IPS-20b (cell line): ENCODE results near the gene TTLL8.
A peak's percentile ranks its signal among the peaks of the same experiment; 100 is the strongest.

ENCODE experiments used
- H3K27ac ChIP-seq: one replicate; pipeline ENCODE4 v1.5.1; 2013; ENCODE audit warnings: low read length
- H3K27me3 ChIP-seq: 2 replicates; pipeline ENCODE4 v1.6.1; 2013; ENCODE audit warnings: mild to moderate bottlenecking, low read length, inconsistent platforms; ENCODE audit not compliant: insufficient read depth
- H3K36me3 ChIP-seq: 2 replicates; pipeline ENCODE4 v1.6.1; 2013; ENCODE audit warnings: low read depth, mild to moderate bottlenecking, inconsistent platforms, low read length, moderate library complexity; ENCODE audit not compliant: insufficient read depth
- H3K4me1 ChIP-seq: 2 replicates; pipeline ENCODE4 v1.6.1; 2013; ENCODE audit warnings: mild to moderate bottlenecking, control low read depth, inconsistent platforms, low read length, moderate library complexity; ENCODE audit not compliant: insufficient read depth
- H3K4me3 ChIP-seq: 2 replicates; pipeline ENCODE4 v1.5.1; 2013; ENCODE audit warnings: mild to moderate bottlenecking, low read length, inconsistent platforms
- H3K9ac ChIP-seq: 2 replicates; pipeline ENCODE4 v1.6.1; 2013; ENCODE audit warnings: low read depth, mild to moderate bottlenecking, inconsistent platforms, low read length, moderate library complexity
- H3K9me3 ChIP-seq: 2 replicates; pipeline ENCODE4 v1.6.1; 2013; ENCODE audit warnings: mild to moderate bottlenecking, low read depth, low read length, inconsistent platforms; ENCODE audit not compliant: insufficient read depth

The TTLL8 gene

DNA sequence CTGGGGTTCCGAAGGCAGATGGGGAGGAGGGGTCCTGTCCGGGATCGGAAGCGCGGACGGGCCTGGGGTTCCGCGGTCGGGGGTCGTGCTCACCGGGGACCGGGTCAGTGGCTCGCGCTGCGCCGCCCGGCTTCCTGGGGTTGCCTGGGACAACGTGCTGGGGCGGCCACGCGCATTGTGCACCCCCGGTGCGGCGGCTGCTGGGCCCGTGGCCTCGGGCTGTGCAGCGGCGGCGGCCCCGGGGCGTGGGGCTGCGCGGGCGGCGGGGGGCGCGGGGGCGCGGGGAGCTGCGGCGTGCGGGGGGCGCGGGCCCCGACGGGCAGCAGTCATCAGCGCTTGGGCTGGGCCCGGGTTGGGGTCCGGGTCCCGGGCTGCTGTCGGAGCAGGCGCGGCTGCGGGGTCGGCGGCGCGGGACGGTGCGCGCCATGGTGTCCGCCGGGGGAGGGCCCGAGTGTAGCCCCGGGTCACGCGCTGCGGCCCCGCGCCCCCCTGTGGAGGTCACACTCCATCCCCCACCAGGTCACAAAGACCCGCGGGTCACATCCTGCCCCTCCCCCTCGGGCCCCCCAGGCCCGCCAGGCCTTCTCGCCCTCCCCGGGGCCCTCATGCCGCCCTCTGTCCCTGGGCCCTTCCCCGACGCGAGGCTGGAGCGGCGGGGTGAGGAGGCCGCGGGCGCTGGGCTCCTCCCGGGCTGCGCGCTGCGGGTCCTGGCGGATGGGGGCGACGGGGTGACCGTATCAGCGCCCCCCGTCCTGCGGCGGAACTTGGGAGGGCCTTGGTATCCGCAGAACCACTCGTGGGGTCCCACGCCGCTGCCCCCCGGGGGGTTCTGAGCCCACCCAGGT is at the start of gene TTLL8:
TSS of gene TTLL8 (minus strand) at position 238 of the 845 bp plus-strand sequence.
- no peaks in the 10 kb centered on the region for H3K36me3 ChIP-seq
- H3K9ac ChIP-seq, result no peak within 1 kb of the TSS; the same call in 1 of the 2 replicates
- peaks cover 32% of the 10 kb centered on the region for H3K27me3 ChIP-seq
- H3K4me3 ChIP-seq, result peak within 1 kb of the TSS; percentile 58; the same call in 1 of the 2 replicates
- H3K9me3 ChIP-seq, result no peaks in the 10 kb centered on the region
- peaks cover 5% of the 10 kb centered on the region; the same call in 1 of the 2 replicates for H3K4me1 ChIP-seq
- H3K27ac ChIP-seq, result no peak within 1 kb of the TSS

DNA sequence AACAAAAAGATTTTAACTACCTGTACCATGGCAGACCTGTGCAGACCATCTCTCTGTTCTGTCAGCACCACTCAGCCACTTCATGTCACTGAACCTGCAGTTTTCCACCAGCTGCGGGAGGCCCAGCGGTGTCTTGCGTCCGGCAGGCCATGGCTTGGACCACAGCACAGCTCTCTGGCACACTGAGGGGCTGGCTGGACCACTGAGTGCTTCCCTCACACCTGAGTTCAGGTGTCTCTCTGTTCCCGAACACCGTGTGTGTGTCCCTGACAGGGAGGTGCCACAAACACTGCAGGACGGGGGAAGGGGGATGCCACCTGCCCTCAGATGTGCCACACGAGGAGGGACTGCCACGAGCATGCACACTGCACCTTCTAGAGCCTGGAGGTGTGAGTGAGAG is 49.4 kb upstream of the TTLL8 start:
- H3K27ac ChIP-seq, result no peak overlapping the region

GRCh38 chr22:50105208-50106100 is 47.4 kb upstream of the TTLL8 start:
- no peak overlapping the region for H3K9ac ChIP-seq
- H3K9me3 ChIP-seq, result no peaks in the 10 kb centered on the region
- H3K27me3 ChIP-seq, result no peaks in the 10 kb centered on the region
- H3K27ac ChIP-seq, result no peak overlapping the region
- H3K4me3 ChIP-seq, result no peak overlapping the region
- no peaks in the 10 kb centered on the region for H3K4me1 ChIP-seq
- no peaks in the 10 kb centered on the region for H3K36me3 ChIP-seq

More for the DNA sequence above, 49.4 kb upstream of the TTLL8 start:
- H3K27me3 ChIP-seq, result no peaks in the 10 kb centered on the region
- no peak overlapping the region for H3K4me3 ChIP-seq
- no peaks in the 10 kb centered on the region for H3K36me3 ChIP-seq
- H3K4me1 ChIP-seq, result no peaks in the 10 kb centered on the region
- no peak overlapping the region for H3K9ac ChIP-seq
- no peaks in the 10 kb centered on the region for H3K9me3 ChIP-seq

GRCh38 chr22:50104141-50104544 is 46.0 kb upstream of the TTLL8 start:
- no peaks in the 10 kb centered on the region for H3K4me1 ChIP-seq
- no peak overlapping the region for H3K9ac ChIP-seq
- no peak overlapping the region for H3K4me3 ChIP-seq
- no peak overlapping the region for H3K27ac ChIP-seq
- no peaks in the 10 kb centered on the region for H3K27me3 ChIP-seq
- no peaks in the 10 kb centered on the region for H3K9me3 ChIP-seq
- H3K36me3 ChIP-seq, result no peaks in the 10 kb centered on the region

DNA sequence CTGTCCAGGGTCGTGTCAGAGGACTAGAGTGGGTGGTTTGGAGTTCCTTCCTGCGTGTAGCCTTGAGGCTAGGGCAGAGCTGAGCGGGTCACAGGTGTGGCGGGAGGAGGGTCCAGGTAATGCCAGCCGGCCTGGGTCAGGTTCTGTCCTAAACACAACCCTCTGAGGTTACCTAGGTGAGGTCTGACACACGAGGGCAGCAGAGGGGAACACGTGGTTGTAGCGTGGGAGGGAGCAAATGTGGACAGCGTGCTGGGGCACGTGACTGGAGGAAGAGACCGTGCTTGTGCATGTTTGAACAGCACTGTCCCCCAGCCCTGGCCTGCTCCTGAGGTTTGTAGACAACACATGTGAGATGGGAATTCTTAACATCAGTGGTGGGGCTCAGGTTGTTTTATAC is 44.8 kb upstream of the TTLL8 start:
- no peak overlapping the region for H3K9ac ChIP-seq
- no peaks in the 10 kb centered on the region for H3K36me3 ChIP-seq
- no peaks in the 10 kb centered on the region for H3K4me1 ChIP-seq
- H3K9me3 ChIP-seq, result no peaks in the 10 kb centered on the region
- no peaks in the 10 kb centered on the region for H3K27me3 ChIP-seq
- no peak overlapping the region for H3K4me3 ChIP-seq
- H3K27ac ChIP-seq, result no peak overlapping the region

GRCh38 chr22:50101870-50102565 is 43.9 kb upstream of the TTLL8 start:
- Histone ChIP-seq H3K4me3 (no peak overlapping the region), H3K27ac (no peak overlapping the region), H3K4me1 (no peaks in the 10 kb centered on the region)

GRCh38 chr22:50098052-50098451 is 40.0 kb upstream of the TTLL8 start:
- no peaks in the 10 kb centered on the region for H3K36me3 ChIP-seq
- H3K9ac ChIP-seq, result no peak overlapping the region
- H3K27ac ChIP-seq, result no peak overlapping the region
- no peak overlapping the region for H3K4me3 ChIP-seq
- H3K27me3 ChIP-seq, result no peaks in the 10 kb centered on the region
- H3K9me3 ChIP-seq, result no peaks in the 10 kb centered on the region
- H3K4me1 ChIP-seq, result no peaks in the 10 kb centered on the region

More at GRCh38 chr22:50101870-50102565, 43.9 kb upstream of the TTLL8 start:
- Histone ChIP-seq H3K27me3 (no peaks in the 10 kb centered on the region), H3K9ac (no peak overlapping the region), H3K36me3 (no peaks in the 10 kb centered on the region), H3K9me3 (no peaks in the 10 kb centered on the region)

GRCh38 chr22:50092342-50092741 is 34.2 kb upstream of the TTLL8 start:
- Histone ChIP-seq H3K4me1 (no peaks in the 10 kb centered on the region), H3K4me3 (no peak overlapping the region), H3K27me3 (no peaks in the 10 kb centered on the region), H3K36me3 (no peaks in the 10 kb centered on the region), H3K27ac (no peak overlapping the region), H3K9ac (no peak overlapping the region), H3K9me3 (no peaks in the 10 kb centered on the region)

GRCh38 chr22:50091092-50091768 is 33.1 kb upstream of the TTLL8 start:
- no peaks in the 10 kb centered on the region for H3K9me3 ChIP-seq
- no peaks in the 10 kb centered on the region for H3K4me1 ChIP-seq
- H3K27me3 ChIP-seq, result no peaks in the 10 kb centered on the region; the same call in 1 of the 2 replicates
- H3K27ac ChIP-seq, result no peak overlapping the region
- no peak overlapping the region for H3K4me3 ChIP-seq
- no peak overlapping the region for H3K9ac ChIP-seq
- H3K36me3 ChIP-seq, result no peaks in the 10 kb centered on the region

DNA sequence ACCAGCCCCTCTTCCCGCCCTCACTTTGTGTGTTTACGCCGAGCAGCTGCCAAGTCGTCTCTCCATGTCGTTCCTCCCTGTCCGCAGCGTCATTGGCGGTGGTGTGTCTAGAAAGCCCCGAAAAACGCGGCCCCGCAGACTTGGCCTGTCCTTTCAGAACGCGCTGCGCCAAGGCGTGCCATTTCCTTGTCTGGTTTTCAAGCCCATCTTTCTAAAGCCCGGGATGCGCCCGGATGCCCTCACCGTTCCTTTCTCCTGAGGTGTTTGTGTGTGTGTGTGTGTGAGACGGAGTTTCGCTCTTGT is 32.3 kb upstream of the TTLL8 start:
- no peak overlapping the region for H3K9ac ChIP-seq
- no peak overlapping the region for H3K27ac ChIP-seq
- H3K9me3 ChIP-seq, result no peaks in the 10 kb centered on the region
- H3K27me3 ChIP-seq, result no peaks in the 10 kb centered on the region; the same call in 1 of the 2 replicates
- 0 out of 2 replicates have a peak, but pooled peaks cover under 1% of the 10 kb centered on the region for H3K4me1 ChIP-seq
- H3K36me3 ChIP-seq, result no peaks in the 10 kb centered on the region
- no peak overlapping the region for H3K4me3 ChIP-seq
